GM12878 (cell line): Measurements from ENCODE around the gene SMCO4. TPM values are rescaled to one million over a fixed set of nuclear protein-coding genes. Genes with fewer than 3 reads are reported as not detected.
A peak's percentile ranks its signal among the peaks of the same experiment; 100 is the strongest.

ENCODE experiments used
- CUX1 ChIP-seq: IDR thresholded peaks from 2 replicates; pipeline ENCODE4 v1.6.1; 2012; ENCODE audit warnings: improper control_type of control experiment, low read depth, low read length; ENCODE audit not compliant: insufficient replicate concordance
- GATAD2B ChIP-seq: fragments of 450-650 bp; conservative IDR thresholded peaks from 2 replicates; pipeline ENCODE4 v1.6.1; 2017; ENCODE audit warnings: low read depth, mild to moderate bottlenecking, moderate library complexity
- NBN ChIP-seq: fragments of 450-650 bp; IDR thresholded peaks from 2 replicates; pipeline ENCODE4 v1.6.1; 2016
- PML ChIP-seq: IDR thresholded peaks from 2 replicates; pipeline ENCODE4 v1.6.1; 2012; ENCODE audit warnings: low read length, inconsistent platforms
- SRF ChIP-seq, 2 experiments: IDR thresholded peaks; 2 replicates each; pipeline ENCODE4 v1.6.1; 2011; ENCODE audit warnings: low read depth in 2 of 2, low read length in 2 of 2, mild to moderate bottlenecking in 1 of 2, moderate library complexity in 1 of 2
- ZNF384 ChIP-seq: IDR thresholded peaks from 2 replicates; pipeline ENCODE4 v1.6.1; 2012; ENCODE audit warnings: low read depth, mild to moderate bottlenecking, low read length, improper control_type of control experiment, borderline replicate concordance
- polyA plus RNA-seq, 11 experiments: library from polyadenylated mRNA; depleted of rRNA in 4 of 11; unstranded in 6 of 11; stranded (reverse) in 5 of 11; fragments of >200 nt; fragmentation: Nextera tagmentation in 4 of 11; fragmentation: Illumina TruSeq in 1 of 11; extraction: Ambion mirVana in 4 of 11; extraction: Trizol in 1 of 11; gene quantifications; 1 replicate in 1 of 11; 2 replicates in 10 of 11; pipeline versions ENCODE4 v1.2.1 to v1.2.3, GENCODE V29; 2011 to 2016; ENCODE audit warnings: inconsistent platforms in 2 of 11, missing spikeins in 2 of 11, low read depth in 1 of 11
- total RNA-seq, 4 experiments: library from RNA; depleted of rRNA in 3 of 4; stranded (reverse); fragments of >200 nt in 3 of 4; fragmentation: Illumina TruSeq in 1 of 4; extraction: Trizol in 1 of 4; gene quantifications; 2 replicates each; pipeline versions ENCODE4 v1.2.1 to v1.2.3, GENCODE V29; 2013 to 2021

Gene SMCO4
- total and polyA plus RNA-seq, 10 of the 15 experiments (the other 5 are each of a cell fraction or from before 2014, with no cell fraction given), result 3.6 to 59.9 (median 27.9) TPM

DNA sequence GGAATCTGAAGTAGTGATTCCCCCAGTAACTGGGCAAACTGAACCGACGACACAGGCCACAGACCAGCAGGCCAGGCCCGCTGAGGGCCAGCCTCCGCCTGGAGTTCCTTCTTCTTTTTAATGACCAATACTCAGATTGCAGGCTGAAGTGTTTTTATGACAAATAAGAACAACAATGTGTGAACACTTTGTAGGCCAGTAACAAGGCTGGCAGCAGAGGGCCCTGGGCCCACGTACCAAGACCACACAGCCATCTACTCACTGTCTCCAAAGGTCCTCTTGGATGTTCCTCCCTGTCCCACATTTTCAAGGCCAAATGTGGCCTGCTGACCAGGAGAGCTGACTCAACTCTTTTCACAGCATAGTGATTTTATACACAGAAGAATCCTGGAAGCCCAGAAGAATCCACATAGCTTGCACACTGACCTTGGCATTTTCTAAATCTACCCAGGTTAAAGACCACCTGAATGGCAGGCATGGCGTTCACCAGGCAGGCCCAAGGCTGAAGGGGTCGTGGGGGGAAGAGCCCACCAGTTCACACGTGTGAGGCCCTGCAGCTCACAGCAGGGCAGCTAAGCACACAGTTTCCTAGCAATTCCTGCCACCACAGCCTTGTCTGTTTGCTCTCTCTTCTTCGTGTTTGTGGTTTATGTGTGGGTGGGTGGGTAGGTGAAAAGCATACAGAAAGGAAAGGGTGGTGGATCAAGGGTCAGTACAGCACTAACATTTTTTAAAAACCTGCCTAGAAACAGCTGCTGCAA, 13.3 kb downstream of the SMCO4 start (continued):
- TF ChIP-seq ZNF384 (no peak), SRF (IDR thresholded peaks at IDR 0.05; ENCODE audit: low read depth in 2 of 2, low read length in 2 of 2) (no peak), CUX1 (peak; percentile 10), NBN (peak; percentile 81; the same call in 1 of the 2 replicates), PML (no peak), GATAD2B (peak; percentile 34; the same call in 1 of the 2 replicates)
- TF ChIP-seq, all 136 proteins: peak for 37
